H9 (cell line): Measurements from ENCODE around the gene TRNT1. TPM values are rescaled to one million over a fixed set of nuclear protein-coding genes. Genes with fewer than 3 reads are reported as not detected.

Experiments used
- DNase-seq: peaks from one replicate; pipeline ENCODE4 v3.0.0-alpha.2; 2017
- H2AFZ ChIP-seq: one replicate; pipeline ENCODE4 v1.6.1; 2013; ENCODE audit warnings: mild to moderate bottlenecking, low read length, control low read depth, moderate library complexity
- H2AK5ac ChIP-seq: 2 replicates; pipeline ENCODE4 v1.6.1; 2013; ENCODE audit warnings: low read length, control low read depth, mixed read lengths; ENCODE audit not compliant: insufficient read length
- H2BK120ac ChIP-seq: one replicate; pipeline ENCODE4 v1.6.1; 2013; ENCODE audit warnings: low read depth, mild to moderate bottlenecking, low read length, control low read depth, inconsistent platforms; ENCODE audit not compliant: poor library complexity, severe bottlenecking
- H2BK12ac ChIP-seq: 2 replicates; pipeline ENCODE4 v1.6.1; 2013; ENCODE audit warnings: low read length, control low read depth, mixed read lengths, low read depth; ENCODE audit not compliant: insufficient read length
- H2BK15ac ChIP-seq: 2 replicates; pipeline ENCODE4 v1.6.1; 2013; ENCODE audit warnings: low read depth, low read length, control low read depth
- H2BK20ac ChIP-seq: one replicate; pipeline ENCODE4 v1.6.1; 2013; ENCODE audit warnings: low read depth, mild to moderate bottlenecking, low read length, control low read depth, inconsistent platforms; ENCODE audit not compliant: poor library complexity, severe bottlenecking
- H2BK5ac ChIP-seq: 2 replicates; pipeline ENCODE4 v1.6.1; 2013; ENCODE audit warnings: low read length, control low read depth, mixed read lengths; ENCODE audit not compliant: insufficient read length
- H3K14ac ChIP-seq: 2 replicates; pipeline ENCODE4 v1.6.1; 2013; ENCODE audit warnings: low read length, control low read depth; ENCODE audit not compliant: insufficient read depth
- H3K18ac ChIP-seq: 2 replicates; pipeline ENCODE4 v1.6.1; 2013; ENCODE audit warnings: low read depth, mild to moderate bottlenecking, mixed read lengths, low read length, control low read depth; ENCODE audit not compliant: insufficient read length
- H3K23ac ChIP-seq: 2 replicates; pipeline ENCODE4 v1.6.1; 2013; ENCODE audit warnings: low read length, control low read depth, mixed read lengths, low read depth; ENCODE audit not compliant: insufficient read length
- H3K23me2 ChIP-seq: 2 replicates; pipeline ENCODE4 v1.6.1; 2013; ENCODE audit warnings: low read depth, mild to moderate bottlenecking, mixed read lengths, low read length, control low read depth; ENCODE audit not compliant: insufficient read length, poor library complexity, severe bottlenecking
- H3K27ac ChIP-seq: 2 replicates; pipeline ENCODE4 v1.5.1; 2013; ENCODE audit warnings: low read length, control low read depth, mixed read lengths, low read depth; ENCODE audit not compliant: insufficient read length
- H3K27me3 ChIP-seq: 2 replicates; pipeline ENCODE4 v1.6.1; 2013; ENCODE audit warnings: low read length, control low read depth, inconsistent platforms; ENCODE audit not compliant: insufficient read depth
- H3K4ac ChIP-seq: 2 replicates; pipeline ENCODE4 v1.6.1; 2013; ENCODE audit warnings: low read depth, mild to moderate bottlenecking, control low read depth, inconsistent platforms, low read length, moderate library complexity
- H3K4me1 ChIP-seq: 2 replicates; pipeline ENCODE4 v1.6.1; 2013; ENCODE audit warnings: low read length, control low read depth, inconsistent platforms; ENCODE audit not compliant: insufficient read depth
- H3K4me2 ChIP-seq: 2 replicates; pipeline ENCODE4 v1.6.1; 2013; ENCODE audit warnings: low read length, control low read depth, mixed read lengths; ENCODE audit not compliant: insufficient read length, insufficient read depth
- H3K56ac ChIP-seq: 2 replicates; pipeline ENCODE4 v1.6.1; 2013; ENCODE audit warnings: low read depth, mild to moderate bottlenecking, mixed read lengths, low read length, control low read depth; ENCODE audit not compliant: insufficient read length
- H3K79me1 ChIP-seq: 2 replicates; pipeline ENCODE4 v1.6.1; 2013; ENCODE audit warnings: low read depth, mild to moderate bottlenecking, moderate library complexity, low read length, control low read depth, inconsistent platforms; ENCODE audit not compliant: insufficient read depth, poor library complexity, severe bottlenecking
- H3K79me2 ChIP-seq: 2 replicates; pipeline ENCODE4 v1.6.1; 2013; ENCODE audit warnings: low read length, control low read depth, inconsistent platforms; ENCODE audit not compliant: insufficient read depth
- H3K9ac ChIP-seq: 2 replicates; pipeline ENCODE4 v1.6.1; 2013; ENCODE audit warnings: low read length, control low read depth, mixed read lengths; ENCODE audit not compliant: insufficient read length; ENCODE audit errors: extremely low read depth
- H3K9me3 ChIP-seq: one replicate; pipeline ENCODE4 v1.6.1; 2013; ENCODE audit warnings: low read depth, low read length, inconsistent platforms; ENCODE audit not compliant: control insufficient read depth
- H3T11ph ChIP-seq: one replicate; pipeline ENCODE4 v1.6.1; 2013; ENCODE audit warnings: mild to moderate bottlenecking, low read length, control low read depth, inconsistent platforms
- H4K20me1 ChIP-seq: one replicate; pipeline ENCODE4 v1.6.1; 2013; ENCODE audit not compliant: control insufficient read depth, insufficient read length, insufficient read depth
- H4K5ac ChIP-seq: 2 replicates; pipeline ENCODE4 v1.6.1; 2013; ENCODE audit warnings: low read depth, mild to moderate bottlenecking, mixed read lengths, low read length, control low read depth; ENCODE audit not compliant: insufficient read length
- H4K8ac ChIP-seq: replicated peaks from 2 replicates; pipeline ENCODE4 v1.6.1; 2013; ENCODE audit warnings: low read length, control low read depth, mixed read lengths, low read depth; ENCODE audit not compliant: insufficient read length
- H4K91ac ChIP-seq: 2 replicates; pipeline ENCODE4 v1.6.1; 2013; ENCODE audit warnings: low read depth, mild to moderate bottlenecking, moderate library complexity, mixed read lengths, low read length, control low read depth; ENCODE audit not compliant: insufficient read length
- H3K27ac Mint-ChIP-seq, 3 experiments: 2 replicates in 2 of 3; 3 replicates in 1 of 3; pipeline ENCODE4 v1.8.0; 2020 to 2021; ENCODE audit warnings: mixed read lengths in 3 of 3, mild to moderate bottlenecking in 1 of 3, moderate library complexity in 1 of 3
- H3K27me3 Mint-ChIP-seq: 2 replicates; pipeline ENCODE4 v1.8.0; 2021; ENCODE audit warnings: low read depth, mild to moderate bottlenecking, moderate library complexity, mixed read lengths
- H3K36me3 Mint-ChIP-seq, 3 experiments: 2 replicates in 2 of 3; 3 replicates in 1 of 3; pipeline ENCODE4 v1.8.0; 2020 to 2021; ENCODE audit warnings: low read depth in 3 of 3, mixed read lengths in 3 of 3; ENCODE audit not compliant: insufficient read depth in 1 of 3
- H3K4me1 Mint-ChIP-seq, 2 experiments: 2 replicates each; pipeline ENCODE4 v1.8.0; 2020; ENCODE audit warnings: mixed read lengths in 2 of 2
- H3K4me3 Mint-ChIP-seq, 2 experiments: 2 replicates in 1 of 2; 3 replicates in 1 of 2; pipeline ENCODE4 v1.8.0; 2020 to 2021; ENCODE audit warnings: mild to moderate bottlenecking in 2 of 2, mixed read lengths in 2 of 2, moderate library complexity in 1 of 2
- H3K9me3 Mint-ChIP-seq, 2 experiments: 2 replicates in 1 of 2; 3 replicates in 1 of 2; pipeline ENCODE4 v1.8.0; 2020; ENCODE audit warnings: mild to moderate bottlenecking in 2 of 2, mixed read lengths in 2 of 2, moderate library complexity in 1 of 2
- CTCF ChIP-seq: fragments of 200-600 bp; sonication (generic); conservative IDR thresholded peaks from 3 replicates; pipeline ENCODE4 v1.8.0; 2021; ENCODE audit warnings: antibody characterized with exemption, mild to moderate bottlenecking
- WGBS: extraction: QIAGEN DNeasy Blood & Tissue Kit; methylation state at CpG from one replicate; pipeline ENCODE4 v1.1.7; 2013; ENCODE audit warnings: missing lambda C conversion rate, low lambda C conversion rate, mixed read lengths; ENCODE audit not compliant: insufficient read length; ENCODE audit errors: extremely low coverage; 5-methylcytosine and 5-hydroxymethylcytosine counted together
- total RNA-seq: library from RNA; stranded (reverse); gene quantifications from 2 replicates; pipeline ENCODE4 v1.2.1, GENCODE V29; 2021

Gene TRNT1
- total RNA-seq, 1 experiment from 2014 or later = 49.2 TPM

GRCh38 chr3:3082234-3082924, 44.4 kb upstream of the TRNT1 start:
- Histone ChIP-seq H4K8ac (no peak overlapping the region), H3K9me3 (no peaks in the 10 kb centered on the region), H3K27me3 (no peaks in the 10 kb centered on the region), H4K20me1 (no peaks in the 10 kb centered on the region), H3K79me1 (no peaks in the 10 kb centered on the region), H3K56ac (no peak overlapping the region), H3K4ac (no peak overlapping the region), H3K9ac (no peak overlapping the region), H3K4me2 (no peak overlapping the region), H2BK120ac (no peak overlapping the region), H3K79me2 (no peaks in the 10 kb centered on the region), H3K18ac (no peak overlapping the region), H3K23ac (no peak overlapping the region), H3K27ac (no peak overlapping the region), H3T11ph (no peak overlapping the region), H2BK12ac (no peak overlapping the region), H2AFZ (no peak overlapping the region), H2BK20ac (no peak overlapping the region), H2AK5ac (no peak overlapping the region), H3K14ac (no peak overlapping the region), H2BK5ac (no peak overlapping the region), H4K91ac (no peak overlapping the region), H3K23me2 (no peaks in the 10 kb centered on the region), H4K5ac (no peak overlapping the region), H3K4me1 (peaks cover 5% of the 10 kb centered on the region; the same call in 1 of the 2 replicates), H2BK15ac (no peak overlapping the region)
- H3K27ac Mint-ChIP-seq = no peak overlapping the region
- H3K4me1 Mint-ChIP-seq = peaks cover 28 to 43% of the 10 kb centered on the region in 2 experiments
- no peaks in the 10 kb centered on the region; the same call in none of the 2 replicates for H3K27me3 Mint-ChIP-seq
- WGBS = no CpG with 5 or more reads among the region's 2 CpGs
- no peaks in the 10 kb centered on the region for H3K9me3 Mint-ChIP-seq
- no peak overlapping the region; a peak in 1 of 5 replicates for H3K4me3 Mint-ChIP-seq
- no peak for TF ChIP-seq CTCF
- DNase-seq = no peak
- no peaks in the 10 kb centered on the region for H3K36me3 Mint-ChIP-seq
